IMR-90 (cell line): ENCODE results near the gene RERE. TPM values are rescaled to one million over a fixed set of nuclear protein-coding genes. Genes with fewer than 3 reads are reported as not detected.

ENCODE experiments used
- ATAC-seq: fragments of 200-7000 bp; cut with Tn5 transposase; 2 replicates; pipeline ENCODE4 v1.9.1; 2020; ENCODE audit warnings: low read depth, mild to moderate bottlenecking, moderate library complexity
- BruUV-seq: library from RNA; stranded (reverse); fragments of 400-500 nt; replicated peaks from 2 replicates; lab custom pipeline; 2021; lab: Mats Ljungman, UMichigan
- CTCF ChIA-PET: fragments of 300-600 bp; formaldehyde crosslinking; extraction: SDS; loops from one replicate; lab custom pipeline; 2021; ENCODE audit warnings: antibody characterized with exemption; lab: Yijun Ruan, JAX
- POLR2A ChIA-PET: fragments of 300-600 bp; sonication (Branson Sonifier 250); formaldehyde crosslinking; loops from one replicate; lab custom pipeline; 2022; ENCODE audit warnings: antibody characterized with exemption; ENCODE audit not compliant: unreplicated experiment; lab: Charles Lee
- DNase-seq: peaks from one replicate; pipeline ENCODE4 v3.0.0; 2013
- H2AFZ ChIP-seq: replicated peaks from 2 replicates; pipeline ENCODE3; 2013; ENCODE audit warnings: low read length, mild to moderate bottlenecking; ENCODE audit not compliant: poor library complexity
- H2AK5ac ChIP-seq: 2 replicates; pipeline ENCODE4 v1.6.1; 2013; ENCODE audit warnings: low read depth, low read length, inconsistent platforms
- H2AK9ac ChIP-seq: replicated peaks from 2 replicates; pipeline ENCODE3; 2013; ENCODE audit warnings: mild to moderate bottlenecking, low read depth, low read length, moderate library complexity; ENCODE audit not compliant: poor library complexity
- H2BK120ac ChIP-seq: 2 replicates; pipeline ENCODE4 v1.6.1; 2013; ENCODE audit warnings: low read depth, low read length, inconsistent platforms
- H2BK15ac ChIP-seq: 3 replicates; pipeline ENCODE4 v1.6.1; 2013; ENCODE audit warnings: low read depth, low read length, inconsistent platforms
- H2BK20ac ChIP-seq: 2 replicates; pipeline ENCODE4 v1.6.1; 2013; ENCODE audit warnings: low read depth, mild to moderate bottlenecking, inconsistent platforms, low read length, moderate library complexity
- H2BK5ac ChIP-seq: 2 replicates; pipeline ENCODE4 v1.6.1; 2013; ENCODE audit warnings: mild to moderate bottlenecking, low read depth, low read length, inconsistent platforms; ENCODE audit not compliant: poor library complexity, severe bottlenecking
- H3K14ac ChIP-seq: replicated peaks from 2 replicates; pipeline ENCODE4 v1.6.1; 2013; ENCODE audit warnings: low read depth, low read length, inconsistent platforms
- H3K18ac ChIP-seq: 2 replicates; pipeline ENCODE4 v1.6.1; 2013; ENCODE audit warnings: low read depth, low read length, control low read depth
- H3K23ac ChIP-seq: 2 replicates; pipeline ENCODE4 v1.6.1; 2013; ENCODE audit warnings: low read depth, low read length, inconsistent platforms
- H3K27ac ChIP-seq: 2 replicates; pipeline ENCODE4 v1.5.1; 2013; ENCODE audit warnings: mild to moderate bottlenecking, control low read depth, low read length; ENCODE audit not compliant: insufficient read depth
- H3K27me3 ChIP-seq: 2 replicates; pipeline ENCODE4 v1.6.1; 2013; ENCODE audit warnings: low read length; ENCODE audit not compliant: control insufficient read depth, insufficient read depth
- H3K36me3 ChIP-seq: 2 replicates; pipeline ENCODE4 v1.6.1; 2013; ENCODE audit warnings: low read length, mixed read lengths; ENCODE audit not compliant: control insufficient read depth, insufficient read depth
- H3K4ac ChIP-seq: 2 replicates; pipeline ENCODE4 v1.6.1; 2013; ENCODE audit warnings: low read depth, low read length, inconsistent platforms
- H3K4me1 ChIP-seq: 2 replicates; pipeline ENCODE4 v1.6.1; 2013; ENCODE audit warnings: low read length, mixed read lengths; ENCODE audit not compliant: control insufficient read depth, insufficient read depth
- H3K4me2 ChIP-seq: 2 replicates; pipeline ENCODE4 v1.6.1; 2013; ENCODE audit warnings: low read depth, mild to moderate bottlenecking, control low read depth, low read length, moderate library complexity
- H3K4me3 ChIP-seq: 2 replicates; pipeline ENCODE4 v1.5.1; 2013; ENCODE audit warnings: low read depth, mild to moderate bottlenecking, control low read depth, low read length, moderate library complexity; ENCODE audit not compliant: insufficient read depth
- H3K56ac ChIP-seq: 2 replicates; pipeline ENCODE4 v1.6.1; 2013; ENCODE audit warnings: low read length, inconsistent platforms; ENCODE audit not compliant: insufficient read depth; ENCODE audit errors: extremely low read depth
- H3K79me1 ChIP-seq, 2 experiments: 2 replicates each; pipeline ENCODE4 v1.6.1; 2013; ENCODE audit warnings: low read length in 2 of 2, inconsistent platforms in 1 of 2, low read depth in 1 of 2
- H3K9ac ChIP-seq: 2 replicates; pipeline ENCODE4 v1.6.1; 2013; ENCODE audit warnings: low read depth, low read length, control low read depth
- H3K9me1 ChIP-seq: 2 replicates; pipeline ENCODE4 v1.6.1; 2013; ENCODE audit warnings: low read length, inconsistent platforms; ENCODE audit not compliant: insufficient read depth
- H3K9me3 ChIP-seq: 2 replicates; pipeline ENCODE4 v1.6.1; 2013; ENCODE audit warnings: low read length; ENCODE audit not compliant: control insufficient read depth, insufficient read depth
- H4K20me1 ChIP-seq: 2 replicates; pipeline ENCODE4 v1.6.1; 2013; ENCODE audit warnings: low read length, inconsistent platforms; ENCODE audit not compliant: insufficient read depth
- H4K5ac ChIP-seq: 2 replicates; pipeline ENCODE4 v1.6.1; 2013; ENCODE audit warnings: mild to moderate bottlenecking, low read depth, low read length, control low read depth
- H4K8ac ChIP-seq, 2 experiments: 2 replicates each; pipeline ENCODE4 v1.6.1; 2013; ENCODE audit warnings: low read depth in 2 of 2, low read length in 2 of 2, control low read depth in 1 of 2, inconsistent platforms in 1 of 2
- H4K91ac ChIP-seq: 2 replicates; pipeline ENCODE4 v1.6.1; 2013; ENCODE audit warnings: low read depth, low read length, inconsistent platforms; ENCODE audit not compliant: insufficient read depth
- POLR2A ChIP-seq: IDR thresholded peaks from 2 replicates; pipeline ENCODE4 v1.6.1; 2012; ENCODE audit warnings: mild to moderate bottlenecking, low read depth, low read length
- RAD21 ChIP-seq: IDR thresholded peaks from 2 replicates; pipeline ENCODE4 v1.6.1; 2012; ENCODE audit warnings: low read length, improper control_type of control experiment
- WGBS, 2 experiments: methylation state at CpG; one replicate each; pipeline versions ENCODE4 v1.1.5 to v1.1.7; 2013; ENCODE audit warnings: missing lambda C conversion rate in 2 of 2; ENCODE audit not compliant: insufficient read length in 1 of 2; ENCODE audit errors: extremely low coverage in 2 of 2; 5-methylcytosine and 5-hydroxymethylcytosine counted together
- dilution Hi-C: fragments of 300-500 bp; cut with HindIII; formaldehyde crosslinking; loops from one replicate; pipeline ENCODE4 v1.14.3; 2018; ENCODE audit warnings: low sequenced_read_pairs; ENCODE audit not compliant: unreplicated experiment
- in situ Hi-C: fragments of 300-500 bp; cut with MboI; formaldehyde crosslinking; loops from 3 replicates; pipeline ENCODE4 v1.14.3; 2019; ENCODE audit warnings: low sequenced_read_pairs, inconsistent platforms, mixed read lengths
- intact Hi-C: fragments of 100-400 bp; cut with micrococcal nuclease; formaldehyde crosslinking; loops from 2 replicates; pipeline ENCODE4 v1.10.0; 2022
- polyA plus RNA-seq, 3 experiments: library from polyadenylated mRNA; depleted of rRNA; stranded (reverse); fragments of >200 nt; gene quantifications; 2 replicates each; pipeline ENCODE4 v1.2.3, GENCODE V29; 2012; ENCODE audit warnings: low replicate concordance in 1 of 3
- total RNA-seq: library from RNA; depleted of rRNA; stranded (reverse); fragments of >200 nt; gene quantifications from 2 replicates; pipeline ENCODE4 v1.2.3, GENCODE V29; 2012
- TF ChIP-seq, protein P1 (sequence below): fragments of 150-350 bp; IDR thresholded peaks from 2 replicates; pipeline ENCODE4 v1.6.1; 2016; ENCODE audit warnings: low read depth, mild to moderate bottlenecking, low read length, moderate library complexity, borderline replicate concordance

The RERE gene
- total and polyA plus RNA-seq, 2 of the 4 experiments (the other 2 are of a cell fraction): 11.5 to 25.1 TPM

DNA sequence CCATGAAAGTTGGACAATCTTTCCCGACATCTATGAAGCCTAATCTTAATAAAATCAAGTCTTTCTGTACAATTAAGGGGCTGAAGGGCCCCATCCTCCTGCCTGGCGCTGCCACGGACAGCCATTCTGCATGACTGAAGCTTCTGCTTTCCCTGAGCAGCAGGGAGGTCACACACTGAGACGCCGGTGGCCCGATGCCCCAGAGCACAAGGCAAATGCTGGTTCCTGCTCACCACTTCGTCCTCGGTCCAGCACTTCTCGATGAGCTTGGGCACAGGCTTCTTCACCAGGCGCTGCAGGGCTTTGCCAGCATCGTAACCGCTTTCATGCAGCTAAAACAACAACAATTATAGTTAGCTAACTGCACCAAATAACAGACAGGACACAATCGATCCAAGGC, 351.7 kb downstream of the RERE start:
- H2AFZ ChIP-seq: no peak overlapping the region
- no peak overlapping the region for H2AK9ac ChIP-seq
- H3K27ac ChIP-seq: peak overlapping the region; percentile 81; the same call in 1 of the 2 replicates
- H4K20me1 ChIP-seq: peaks cover 4% of the 10 kb centered on the region
- peak overlapping the region in 1 of 2 experiments; percentile 22; a peak in 3 of 4 replicates for H4K8ac ChIP-seq
- peak overlapping the region; percentile 23 for H2BK5ac ChIP-seq
- H3K27me3 ChIP-seq: no peaks in the 10 kb centered on the region
- TF ChIP-seq, protein P1, sequence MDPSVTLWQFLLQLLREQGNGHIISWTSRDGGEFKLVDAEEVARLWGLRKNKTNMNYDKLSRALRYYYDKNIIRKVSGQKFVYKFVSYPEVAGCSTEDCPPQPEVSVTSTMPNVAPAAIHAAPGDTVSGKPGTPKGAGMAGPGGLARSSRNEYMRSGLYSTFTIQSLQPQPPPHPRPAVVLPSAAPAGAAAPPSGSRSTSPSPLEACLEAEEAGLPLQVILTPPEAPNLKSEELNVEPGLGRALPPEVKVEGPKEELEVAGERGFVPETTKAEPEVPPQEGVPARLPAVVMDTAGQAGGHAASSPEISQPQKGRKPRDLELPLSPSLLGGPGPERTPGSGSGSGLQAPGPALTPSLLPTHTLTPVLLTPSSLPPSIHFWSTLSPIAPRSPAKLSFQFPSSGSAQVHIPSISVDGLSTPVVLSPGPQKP: no peak
- TF ChIP-seq POLR2A (no peak), RAD21 (no peak)
- 48% methylated on average over 3 of the region's 13 CpGs; no CpG with 5 or more reads in 1 of the 2 experiments for WGBS, 2 experiments
- peak overlapping the region; percentile 59 for H3K18ac ChIP-seq
- H3K4me3 ChIP-seq: no peak overlapping the region
- no peak overlapping the region for H3K56ac ChIP-seq
- peaks cover 30% of the 10 kb centered on the region for H3K9me1 ChIP-seq
- peak overlapping the region; percentile 80 for H3K23ac ChIP-seq
- in situ Hi-C loops: no loop called here
- peaks cover 3% of the 10 kb centered on the region for H3K36me3 ChIP-seq
- H3K79me1 ChIP-seq: peaks cover 37 to 59% of the 10 kb centered on the region in 2 experiments
- dilution Hi-C loops: no loop called here
- H3K14ac ChIP-seq: peak overlapping the region; percentile 44
- peak overlapping the region; percentile 64 for H3K4ac ChIP-seq
- ChIA-PET CTCF (interaction anchor here (0.8 to 1.1 kb wide), 2 partner anchors 86 to 383 kb away, joined by 3 to 4 read pairs; no protein-coding TSS in a partner anchor), POLR2A (interaction anchor here (0.7 kb wide), 1 partner anchor 460 kb away, joined by 3 read pairs; no protein-coding TSS in a partner anchor)
- peak overlapping the region; percentile 31; the same call in 1 of the 2 replicates for H2AK5ac ChIP-seq
- DNase-seq: no peak
- H2BK15ac ChIP-seq: peak overlapping the region; percentile 20; the same call in 1 of the 3 replicates
- peak overlapping the region; percentile 52 for H4K5ac ChIP-seq
- no peak for ATAC-seq
- BruUV-seq: no TSS peak
- intact Hi-C loops: loop anchor here (2.0 to 10.0 kb wide), 5 partner anchors 97 to 389 kb away; partner anchors contain the start of gene RERE
- H2BK20ac ChIP-seq: peak overlapping the region; percentile 50; the same call in 1 of the 2 replicates
- H2BK120ac ChIP-seq: peak overlapping the region; percentile 76
- H3K4me1 ChIP-seq: peaks cover 33% of the 10 kb centered on the region
- H3K4me2 ChIP-seq: no peak overlapping the region
- no peaks in the 10 kb centered on the region for H3K9me3 ChIP-seq
- H3K9ac ChIP-seq: peak overlapping the region; percentile 5; the same call in 1 of the 2 replicates
- H4K91ac ChIP-seq: peak overlapping the region; percentile 43
